HFFc6 (cell line): ENCODE measurements around the gene MEIS1. TPM values are rescaled to one million over a fixed set of nuclear protein-coding genes. Genes with fewer than 3 reads are reported as not detected.

Experiments used
- DNase-seq: peaks from one replicate; pipeline ENCODE4 v3.0.0-alpha.2; 2018
- H3K27ac Mint-ChIP-seq: 2 replicates; pipeline ENCODE4 v1.8.0; 2020; ENCODE audit warnings: mild to moderate bottlenecking, mixed read lengths
- H3K27me3 Mint-ChIP-seq: 2 replicates; pipeline ENCODE4 v1.8.0; 2021; ENCODE audit warnings: mild to moderate bottlenecking, moderate library complexity, mixed read lengths; ENCODE audit not compliant: insufficient read depth
- H3K36me3 Mint-ChIP-seq: 2 replicates; pipeline ENCODE4 v1.8.0; 2021; ENCODE audit warnings: low read depth, mixed read lengths
- H3K4me1 Mint-ChIP-seq: 2 replicates; pipeline ENCODE4 v1.8.0; 2020; ENCODE audit warnings: low read depth, mixed read lengths
- H3K4me3 Mint-ChIP-seq: 2 replicates; pipeline ENCODE4 v1.8.0; 2020; ENCODE audit warnings: mild to moderate bottlenecking, moderate library complexity, mixed read lengths
- H3K9me3 Mint-ChIP-seq: 2 replicates; pipeline ENCODE4 v1.8.0; 2020; ENCODE audit warnings: mild to moderate bottlenecking, mixed read lengths
- total RNA-seq, 6 experiments: library from RNA; stranded (reverse); fragmentation: NEBNext Ultra II Directional; extraction: Animal tissue kit (Norgen Biotek cat#: 25700); gene quantifications; 2 replicates in 1 of 6; 3 replicates in 5 of 6; pipeline ENCODE4 v1.2.3, GENCODE V29; 2021
- TF ChIP-seq, protein P1 (sequence below): fragments of 200-600 bp; sonication (generic); IDR thresholded peaks from 2 replicates; pipeline ENCODE4 v1.5.0; 2021; ENCODE audit warnings: antibody characterized with exemption, mild to moderate bottlenecking

Gene MEIS1
- total RNA-seq, 6 experiments from 2014 or later, result 69.1 to 85.4 (median 74.1) TPM

DNA sequence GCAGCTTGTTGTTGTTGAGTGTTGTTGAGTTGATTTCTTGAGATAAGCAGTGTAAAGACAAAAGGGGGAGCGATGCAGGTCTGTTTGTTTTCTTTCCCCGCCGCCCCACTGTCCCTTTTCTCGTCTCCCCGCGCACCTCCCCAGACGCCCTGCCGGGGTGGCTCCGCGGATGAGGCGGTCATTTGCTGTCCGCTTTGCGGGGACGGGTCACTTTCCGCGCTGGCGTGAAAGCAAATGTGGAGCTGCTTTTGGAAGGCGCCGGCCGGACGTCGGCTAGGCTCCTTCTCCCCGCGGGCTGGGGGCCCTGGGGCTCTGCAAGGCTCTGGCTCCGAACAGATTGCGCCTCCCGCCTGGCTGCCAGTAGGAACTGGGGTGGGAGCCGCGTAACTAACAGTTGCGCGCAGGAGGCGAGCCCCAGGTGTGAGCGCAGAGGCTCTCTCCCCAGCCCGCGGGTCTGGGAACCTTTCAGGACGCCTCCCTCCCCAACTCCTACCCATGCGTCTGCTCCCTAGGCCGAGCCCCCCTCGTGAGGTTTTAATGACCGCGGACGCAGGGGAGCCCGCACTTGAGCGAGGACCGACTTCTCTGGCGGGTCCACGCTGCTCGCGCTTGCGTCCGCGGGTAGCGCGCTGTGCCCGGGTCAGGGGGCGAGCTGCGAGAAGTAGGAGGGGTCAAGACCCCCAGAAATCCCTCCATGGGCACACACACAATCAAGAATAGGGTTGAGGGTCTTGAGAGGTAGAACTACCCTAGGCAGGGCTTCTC, 146.6 kb downstream of the MEIS1 start:
- no peak overlapping the region for H3K4me3 Mint-ChIP-seq
- DNase-seq, result no peak
- no peaks in the 10 kb centered on the region for H3K9me3 Mint-ChIP-seq
- H3K36me3 Mint-ChIP-seq, result no peaks in the 10 kb centered on the region
- H3K27me3 Mint-ChIP-seq, result peaks cover 23% of the 10 kb centered on the region
- no peak overlapping the region for H3K27ac Mint-ChIP-seq
- TF ChIP-seq, protein P1, sequence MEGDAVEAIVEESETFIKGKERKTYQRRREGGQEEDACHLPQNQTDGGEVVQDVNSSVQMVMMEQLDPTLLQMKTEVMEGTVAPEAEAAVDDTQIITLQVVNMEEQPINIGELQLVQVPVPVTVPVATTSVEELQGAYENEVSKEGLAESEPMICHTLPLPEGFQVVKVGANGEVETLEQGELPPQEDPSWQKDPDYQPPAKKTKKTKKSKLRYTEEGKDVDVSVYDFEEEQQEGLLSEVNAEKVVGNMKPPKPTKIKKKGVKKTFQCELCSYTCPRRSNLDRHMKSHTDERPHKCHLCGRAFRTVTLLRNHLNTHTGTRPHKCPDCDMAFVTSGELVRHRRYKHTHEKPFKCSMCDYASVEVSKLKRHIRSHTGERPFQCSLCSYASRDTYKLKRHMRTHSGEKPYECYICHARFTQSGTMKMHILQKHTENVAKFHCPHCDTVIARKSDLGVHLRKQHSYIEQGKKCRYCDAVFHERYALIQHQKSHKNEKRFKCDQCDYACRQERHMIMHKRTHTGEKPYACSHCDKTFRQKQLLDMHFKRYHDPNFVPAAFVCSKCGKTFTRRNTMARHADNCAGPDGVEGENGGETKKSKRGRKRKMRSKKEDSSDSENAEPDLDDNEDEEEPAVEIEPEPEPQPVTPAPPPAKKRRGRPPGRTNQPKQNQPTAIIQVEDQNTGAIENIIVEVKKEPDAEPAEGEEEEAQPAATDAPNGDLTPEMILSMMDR, result no peak
- peaks cover 46% of the 10 kb centered on the region for H3K4me1 Mint-ChIP-seq

DNA sequence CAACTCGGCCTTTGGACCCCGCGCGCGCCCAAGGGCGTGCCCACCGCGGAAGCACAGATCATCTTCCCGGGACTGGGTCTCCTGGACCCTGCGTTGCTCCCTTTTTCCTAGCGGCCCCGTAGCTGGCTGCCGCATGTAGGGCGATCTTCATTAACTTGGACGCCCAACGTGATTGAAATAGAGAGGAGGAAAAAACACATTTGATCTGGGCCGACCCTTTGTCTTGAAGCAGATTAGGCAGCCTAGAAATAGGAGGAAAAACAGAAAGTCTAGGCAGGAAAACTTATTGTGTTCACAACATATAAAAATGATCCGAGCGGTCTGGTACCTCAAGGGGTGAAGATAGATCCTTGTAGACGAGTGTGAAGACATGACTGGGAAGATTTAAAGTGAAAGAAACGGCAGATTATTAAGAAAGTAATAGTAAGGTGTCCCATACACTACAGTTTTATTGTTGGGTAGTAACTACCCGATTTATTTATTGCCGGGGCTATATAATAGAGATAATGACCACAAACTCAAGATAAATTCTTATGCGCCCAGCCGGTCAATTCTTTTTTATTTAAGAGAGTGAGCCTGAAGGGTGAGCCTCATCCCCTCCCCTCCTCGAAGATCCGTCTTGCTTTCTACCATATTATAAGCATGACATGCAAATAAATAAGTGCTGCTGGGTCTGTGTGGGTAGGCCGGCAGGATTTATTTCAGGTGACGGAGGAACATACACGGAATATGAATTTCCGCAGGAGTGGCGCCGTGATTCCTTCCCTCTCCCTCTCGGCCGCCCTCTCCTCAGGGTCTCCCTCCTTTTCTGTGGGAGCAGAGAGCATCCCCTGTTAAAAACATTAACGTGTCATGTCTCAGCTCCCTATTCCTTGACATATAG, 147.4 kb downstream of the MEIS1 start:
- Mint-ChIP-seq H3K9me3 (no peaks in the 10 kb centered on the region), H3K36me3 (no peaks in the 10 kb centered on the region), H3K4me3 (no peak overlapping the region), H3K27ac (no peak overlapping the region), H3K4me1 (peaks cover 38% of the 10 kb centered on the region), H3K27me3 (peaks cover 16% of the 10 kb centered on the region)
- DNase-seq, result no peak
- TF ChIP-seq, protein P1, result no peak

DNA sequence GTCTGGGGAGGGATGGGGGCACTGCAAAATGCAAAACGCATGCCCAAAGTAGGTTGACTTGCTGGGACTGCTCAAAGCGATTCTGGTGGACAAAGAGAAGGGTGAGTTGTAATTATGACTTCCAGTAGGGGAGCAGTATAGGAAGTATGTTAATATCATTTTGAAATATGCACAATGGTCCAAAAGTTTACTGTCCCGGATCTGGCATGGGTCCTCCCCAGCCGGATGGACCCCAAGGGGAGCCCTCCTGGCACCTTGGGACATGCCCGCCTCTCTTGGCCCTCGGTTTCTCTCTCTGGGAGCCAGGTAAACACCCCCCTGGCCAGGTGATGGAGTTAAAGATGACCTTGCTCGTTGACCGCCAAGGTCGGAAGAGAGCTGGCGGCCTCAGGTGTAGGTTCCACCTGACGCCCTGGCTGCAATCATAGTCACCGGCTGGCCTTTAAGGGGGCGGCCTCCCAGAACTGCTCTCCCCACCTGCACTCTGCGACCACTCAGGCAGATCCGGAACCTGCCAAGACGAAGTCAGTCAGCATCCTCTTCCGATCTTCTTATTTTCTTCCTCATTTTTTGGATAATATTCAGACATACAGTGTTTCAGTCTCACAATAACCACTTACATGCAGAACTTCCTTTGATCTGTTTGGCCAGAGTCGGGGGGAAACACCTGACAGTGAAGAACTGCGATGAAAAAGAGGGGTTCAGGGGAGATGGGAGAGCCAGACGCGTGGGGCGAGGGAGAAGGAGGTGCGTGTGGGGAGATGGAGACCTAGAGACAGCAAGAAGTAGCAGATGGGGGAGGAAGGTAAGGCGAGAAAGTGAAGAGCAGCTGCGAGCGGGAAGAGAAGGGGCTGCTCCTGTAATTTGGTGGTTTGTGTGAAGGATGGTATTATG, 148.3 kb downstream of the MEIS1 start:
- H3K27me3 Mint-ChIP-seq, result peaks cover 10% of the 10 kb centered on the region
- H3K36me3 Mint-ChIP-seq, result no peaks in the 10 kb centered on the region
- H3K4me1 Mint-ChIP-seq, result peaks cover 29% of the 10 kb centered on the region
- no peak overlapping the region for H3K4me3 Mint-ChIP-seq
- H3K9me3 Mint-ChIP-seq, result no peaks in the 10 kb centered on the region
- TF ChIP-seq, protein P1, result no peak; the same call in 1 of the 2 replicates
- no peak overlapping the region for H3K27ac Mint-ChIP-seq
- no peak for DNase-seq

DNA sequence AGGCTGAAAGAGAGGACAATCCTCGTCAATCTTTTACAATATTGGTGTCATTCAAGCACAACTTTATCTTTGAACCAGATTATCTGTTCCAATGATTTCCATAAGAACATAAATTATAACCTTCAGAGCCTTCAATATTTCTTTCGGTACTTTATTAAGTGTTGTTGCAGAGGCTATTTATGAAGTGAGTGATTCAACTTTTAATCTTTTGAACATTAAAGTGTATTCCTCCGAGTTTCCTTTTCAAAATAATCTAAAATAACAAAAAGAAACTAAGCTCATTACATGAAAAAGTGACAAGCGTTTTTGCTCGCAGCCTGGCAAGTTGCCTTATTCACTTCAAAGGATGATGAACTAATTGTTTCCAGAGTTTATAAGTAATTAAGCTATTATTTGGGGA, 149.0 kb downstream of the MEIS1 start:
- TF ChIP-seq, protein P1, result no peak

DNA sequence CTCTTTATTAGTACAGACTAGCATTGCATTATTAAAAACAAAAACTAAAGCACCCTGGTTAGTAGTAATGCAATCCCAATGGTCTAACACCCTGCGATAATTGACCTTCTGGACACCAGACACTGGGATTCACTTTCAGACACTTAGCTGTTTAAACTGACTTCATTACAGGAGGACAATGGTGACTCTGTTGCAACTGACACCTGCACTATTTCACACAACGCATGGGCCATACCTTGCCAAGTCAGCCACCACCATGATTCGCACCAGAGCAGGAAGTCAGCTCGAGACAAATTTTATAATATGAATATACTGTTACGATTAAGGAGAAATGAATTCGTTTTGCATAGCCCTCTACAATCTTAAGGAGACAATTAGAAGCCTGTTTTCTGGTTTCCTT, 150.7 kb downstream of the MEIS1 start:
- H3K27me3 Mint-ChIP-seq, result peaks cover 5% of the 10 kb centered on the region
- no peaks in the 10 kb centered on the region for H3K9me3 Mint-ChIP-seq
- H3K27ac Mint-ChIP-seq, result no peak overlapping the region
- H3K4me1 Mint-ChIP-seq, result peaks cover 6% of the 10 kb centered on the region
- TF ChIP-seq, protein P1, result no peak
- H3K4me3 Mint-ChIP-seq, result no peak overlapping the region
- H3K36me3 Mint-ChIP-seq, result no peaks in the 10 kb centered on the region
- DNase-seq, result no peak

More for the DNA sequence above, 149.0 kb downstream of the MEIS1 start:
- no peaks in the 10 kb centered on the region for H3K9me3 Mint-ChIP-seq
- no peak overlapping the region for H3K4me3 Mint-ChIP-seq
- H3K27me3 Mint-ChIP-seq, result peaks cover 10% of the 10 kb centered on the region
- no peaks in the 10 kb centered on the region for H3K36me3 Mint-ChIP-seq
- H3K27ac Mint-ChIP-seq, result no peak overlapping the region
- H3K4me1 Mint-ChIP-seq, result peaks cover 22% of the 10 kb centered on the region
- DNase-seq, result no peak
